ENCODE data around the gene ARHGAP27.
"Not testable (repeated sequence)": the region's sequence is repeated elsewhere in the genome, so short reads cannot be mapped to it uniquely, and the experiment has no call there.

Gene ARHGAP27

DNA sequence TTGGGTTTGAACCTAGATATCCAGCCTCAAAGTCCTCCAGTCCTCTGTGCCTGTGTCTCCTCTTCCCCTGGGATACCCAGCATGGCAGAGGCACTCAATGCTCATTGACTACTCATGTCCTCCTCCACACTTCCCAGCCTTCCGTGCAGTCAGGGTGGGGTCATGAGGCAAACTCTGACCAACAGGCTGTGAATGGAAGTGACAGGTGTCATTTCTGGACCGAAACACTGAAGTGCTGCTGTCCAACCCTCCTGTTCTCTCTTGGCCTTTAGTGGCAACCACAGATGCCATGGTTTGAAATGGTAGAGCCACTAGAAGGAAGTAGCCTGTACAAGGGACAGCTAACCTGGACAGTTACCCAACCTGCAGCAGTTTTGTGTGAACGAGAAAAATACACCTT is 69.2 kb downstream of the ARHGAP27 start:
- ATAC-seq (replicated peaks; ENCODE audit: extremely low read depth, poor library complexity, severe bottlenecking) (no peak), DNase-seq (ENCODE audit: low spot score in 2 of 2) (no peak)
- H3K4me1 Mint-ChIP-seq = no peaks in the 10 kb centered on the region
- no peak overlapping the region for H3K4me3 Mint-ChIP-seq
- H3K27ac Mint-ChIP-seq (ENCODE audit: low read depth) = no peak overlapping the region
- H3K27me3 Mint-ChIP-seq = peaks cover 58% of the 10 kb centered on the region
- H3K9me3 Mint-ChIP-seq = no peaks in the 10 kb centered on the region
- H3K36me3 Mint-ChIP-seq (ENCODE audit: insufficient read depth) = peaks cover 3% of the 10 kb centered on the region

DNA sequence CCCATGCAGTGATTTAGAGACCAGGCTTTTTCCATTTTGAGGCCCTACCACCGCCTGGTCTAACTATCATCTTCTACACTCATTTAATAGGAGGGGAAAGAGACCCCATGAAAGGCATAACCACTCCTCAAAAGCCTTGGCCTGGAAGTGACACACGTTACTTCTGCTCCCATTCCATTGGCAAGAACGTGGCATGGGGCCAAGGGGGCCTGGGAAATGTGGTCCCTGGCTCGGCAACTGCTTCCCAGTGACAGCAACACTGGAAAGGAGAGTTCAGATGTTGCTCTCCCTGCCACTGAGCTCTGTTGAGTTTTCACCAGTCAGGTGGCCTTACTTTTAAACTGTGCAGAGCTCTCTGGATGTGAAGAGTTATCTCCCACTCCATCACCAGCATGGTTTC is 70.7 kb downstream of the ARHGAP27 start:
- H3K27ac Mint-ChIP-seq (ENCODE audit: low read depth) = no peak overlapping the region
- peaks cover 58% of the 10 kb centered on the region for H3K27me3 Mint-ChIP-seq

DNA sequence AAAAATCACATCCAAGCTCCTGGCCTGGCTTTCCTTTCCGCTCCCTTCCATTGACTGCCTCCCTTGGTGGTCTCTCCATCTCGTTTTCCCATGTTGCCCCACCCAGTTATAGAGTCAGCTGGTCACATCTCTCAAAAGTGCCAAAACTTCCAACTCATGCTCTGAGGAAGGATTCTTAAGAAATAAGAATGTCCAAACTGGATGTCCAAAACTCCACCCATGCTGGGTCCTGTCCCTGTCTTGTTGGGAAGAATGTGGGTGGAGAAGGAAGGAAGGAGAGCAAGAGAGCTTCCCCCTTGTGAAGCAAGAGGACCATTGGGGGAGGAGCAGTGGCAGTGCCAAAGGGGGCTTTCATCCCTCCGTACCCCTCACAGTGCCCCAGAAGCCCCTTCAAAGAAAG is 71.2 kb downstream of the ARHGAP27 start:
- no peak overlapping the region for H3K27ac Mint-ChIP-seq (ENCODE audit: low read depth)
- H3K4me3 Mint-ChIP-seq = no peak overlapping the region
- ATAC-seq (replicated peaks; ENCODE audit: extremely low read depth, poor library complexity, severe bottlenecking) (no peak), DNase-seq (ENCODE audit: low spot score in 2 of 2) (no peak)
- H3K27me3 Mint-ChIP-seq = peaks cover 55% of the 10 kb centered on the region
- H3K36me3 Mint-ChIP-seq (ENCODE audit: insufficient read depth) = peaks cover 3% of the 10 kb centered on the region
- H3K4me1 Mint-ChIP-seq = no peaks in the 10 kb centered on the region
- no peaks in the 10 kb centered on the region for H3K9me3 Mint-ChIP-seq

More for the DNA sequence above, 70.7 kb downstream of the ARHGAP27 start:
- H3K4me1 Mint-ChIP-seq = no peaks in the 10 kb centered on the region
- H3K36me3 Mint-ChIP-seq (ENCODE audit: insufficient read depth) = peaks cover 3% of the 10 kb centered on the region
- H3K9me3 Mint-ChIP-seq = no peaks in the 10 kb centered on the region
- ATAC-seq (replicated peaks; ENCODE audit: extremely low read depth, poor library complexity, severe bottlenecking) (no peak), DNase-seq (ENCODE audit: low spot score in 2 of 2) (no peak)
- no peak overlapping the region for H3K4me3 Mint-ChIP-seq

DNA sequence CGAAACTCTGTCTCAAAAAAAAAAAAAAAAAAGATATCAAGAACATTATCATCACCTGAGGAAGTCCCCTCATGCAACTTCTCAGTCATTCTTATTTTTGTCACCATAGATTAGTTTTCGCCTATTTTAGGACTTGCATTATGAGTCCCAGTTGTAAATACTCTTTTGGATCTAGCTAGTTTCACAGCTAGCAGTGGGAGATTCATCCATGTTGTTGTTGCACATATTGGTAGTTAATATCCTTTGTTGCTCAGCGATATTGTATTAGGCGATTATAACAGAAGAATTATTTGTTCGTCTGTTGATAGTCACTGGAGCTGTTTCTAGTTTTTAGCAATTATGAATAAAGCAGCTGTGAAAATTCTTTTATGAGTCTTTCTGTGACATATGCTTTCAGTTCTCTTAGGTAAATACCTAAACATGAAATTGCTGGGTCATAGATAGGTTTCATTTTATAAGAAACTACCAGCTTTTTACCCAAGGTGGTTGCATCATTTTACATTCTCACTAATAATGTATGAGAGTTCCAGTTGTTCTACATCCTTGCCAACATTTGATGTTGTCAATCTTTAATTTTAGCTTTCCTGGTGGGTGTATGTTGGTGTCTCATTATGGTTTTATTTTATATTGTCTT is 75.2 kb downstream of the ARHGAP27 start:
- Mint-ChIP-seq H3K9me3 (no peaks in the 10 kb centered on the region), H3K4me1 (peaks cover 6% of the 10 kb centered on the region), H3K27me3 (peaks cover 22% of the 10 kb centered on the region), H3K4me3 (no peak overlapping the region), H3K36me3 (ENCODE audit: insufficient read depth) (no peaks in the 10 kb centered on the region), H3K27ac (ENCODE audit: low read depth) (no peak overlapping the region)
- no peak for ATAC-seq (replicated peaks; ENCODE audit: extremely low read depth, poor library complexity, severe bottlenecking)
- DNase-seq (ENCODE audit: low spot score in 2 of 2) = no peak

DNA sequence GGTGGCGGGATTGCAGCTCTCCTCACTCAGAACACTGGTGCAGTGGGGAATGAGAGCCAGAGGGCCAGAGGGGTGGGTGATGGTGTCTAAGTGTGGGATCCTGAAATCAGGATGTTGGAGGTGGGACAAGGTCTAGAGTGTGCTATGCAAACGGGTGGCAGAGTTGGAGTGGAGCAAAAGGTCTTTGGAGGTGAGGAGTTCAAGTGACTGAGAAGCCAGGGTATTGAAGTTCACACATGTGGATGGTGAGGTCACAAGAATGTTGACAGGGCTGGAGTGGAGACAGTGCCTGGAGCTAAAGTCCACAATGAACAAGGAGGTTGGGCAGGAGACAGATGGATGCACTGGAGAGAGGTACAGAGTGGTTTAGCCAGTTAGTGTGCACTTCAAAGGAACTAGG is 77.6 kb downstream of the ARHGAP27 start:
- Mint-ChIP-seq H3K4me3 (no peak overlapping the region), H3K27me3 (no peaks in the 10 kb centered on the region), H3K27ac (ENCODE audit: low read depth) (no peak overlapping the region), H3K9me3 (no peaks in the 10 kb centered on the region), H3K36me3 (ENCODE audit: insufficient read depth) (no peaks in the 10 kb centered on the region), H3K4me1 (peaks cover 6% of the 10 kb centered on the region)
- no peak for DNase-seq (ENCODE audit: low spot score in 2 of 2)
- ATAC-seq (replicated peaks; ENCODE audit: extremely low read depth, poor library complexity, severe bottlenecking) = no peak

DNA sequence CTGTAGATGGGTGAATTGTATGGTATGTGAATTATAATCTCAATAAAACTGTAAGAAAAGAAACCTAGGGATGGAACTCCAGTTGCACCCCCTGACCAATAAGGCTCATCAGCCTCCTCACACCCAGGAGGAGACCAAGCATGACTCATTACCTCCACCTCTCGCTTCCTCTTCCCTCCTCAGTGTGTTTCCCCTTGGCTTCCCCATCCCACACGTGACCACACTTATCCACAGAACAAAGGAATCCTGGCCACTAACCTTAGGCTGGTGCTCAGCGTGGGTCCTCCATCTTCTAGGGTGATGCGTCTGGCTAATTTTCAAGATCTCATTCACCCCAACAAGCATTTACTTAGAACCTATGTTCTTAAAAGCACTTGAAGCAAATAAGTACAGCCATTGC is 79.6 kb downstream of the ARHGAP27 start:
- DNase-seq (ENCODE audit: low spot score in 2 of 2) (no peak), ATAC-seq (replicated peaks; ENCODE audit: extremely low read depth, poor library complexity, severe bottlenecking) (no peak)
- Mint-ChIP-seq H3K4me3 (no peak overlapping the region), H3K9me3 (no peaks in the 10 kb centered on the region), H3K27ac (ENCODE audit: low read depth) (peak overlapping the region; percentile 4), H3K36me3 (ENCODE audit: insufficient read depth) (no peaks in the 10 kb centered on the region), H3K27me3 (no peaks in the 10 kb centered on the region), H3K4me1 (peaks cover 6% of the 10 kb centered on the region)

DNA sequence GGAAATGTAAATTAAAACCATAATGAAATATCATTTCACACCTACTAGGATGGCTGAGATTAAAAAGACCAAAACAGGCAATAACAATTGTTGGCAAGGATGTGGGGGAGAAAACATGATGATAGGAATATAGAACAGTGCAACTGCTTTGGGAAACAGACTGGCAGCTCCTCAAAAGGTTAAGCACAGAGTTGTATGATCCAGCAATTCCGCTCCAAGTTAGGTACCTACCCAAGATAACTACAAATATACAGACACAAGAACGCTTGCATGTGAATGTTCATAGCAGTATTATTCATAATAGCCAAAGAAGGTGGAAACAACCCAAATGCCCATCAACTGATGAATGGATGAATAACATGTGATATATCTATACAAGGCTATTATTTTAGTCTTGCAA is 80.8 kb downstream of the ARHGAP27 start:
- no peak overlapping the region for H3K4me3 Mint-ChIP-seq
- H3K4me1 Mint-ChIP-seq = peaks cover 6% of the 10 kb centered on the region
- H3K9me3 Mint-ChIP-seq = no peaks in the 10 kb centered on the region
- ATAC-seq (replicated peaks; ENCODE audit: extremely low read depth, poor library complexity, severe bottlenecking) (no peak), DNase-seq (ENCODE audit: low spot score in 2 of 2) (no peak)
- no peak overlapping the region for H3K27ac Mint-ChIP-seq (ENCODE audit: low read depth)
- H3K27me3 Mint-ChIP-seq = no peaks in the 10 kb centered on the region
- no peaks in the 10 kb centered on the region for H3K36me3 Mint-ChIP-seq (ENCODE audit: insufficient read depth)

DNA sequence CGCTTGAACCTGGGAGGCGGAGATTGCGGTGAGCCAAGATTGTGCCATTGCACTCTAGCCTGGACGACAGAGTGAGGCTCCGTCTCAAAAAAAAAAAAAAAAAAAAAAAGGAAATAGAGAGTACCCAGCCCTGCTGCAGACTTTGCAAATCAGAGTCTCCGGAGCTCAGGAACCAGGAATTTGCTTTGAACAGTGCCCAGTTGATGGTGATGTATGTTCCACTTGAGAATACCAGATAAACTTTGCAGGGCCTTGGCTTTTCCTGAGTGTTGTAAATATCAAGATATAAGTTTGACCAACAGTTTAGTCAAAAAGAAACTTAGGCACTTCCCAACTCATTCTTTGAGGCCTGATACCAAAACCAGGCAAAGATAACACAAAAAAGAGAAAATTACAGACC is 85.2 kb downstream of the ARHGAP27 start:
- H3K27me3 Mint-ChIP-seq = peaks cover 1% of the 10 kb centered on the region
- no peak overlapping the region for H3K27ac Mint-ChIP-seq (ENCODE audit: low read depth)
- no peaks in the 10 kb centered on the region for H3K36me3 Mint-ChIP-seq (ENCODE audit: insufficient read depth)
- ATAC-seq (replicated peaks; ENCODE audit: extremely low read depth, poor library complexity, severe bottlenecking) (no peak), DNase-seq (ENCODE audit: low spot score in 2 of 2) (no peak)
- no peaks in the 10 kb centered on the region for H3K9me3 Mint-ChIP-seq
- no peak overlapping the region for H3K4me3 Mint-ChIP-seq
- H3K4me1 Mint-ChIP-seq = no peaks in the 10 kb centered on the region

DNA sequence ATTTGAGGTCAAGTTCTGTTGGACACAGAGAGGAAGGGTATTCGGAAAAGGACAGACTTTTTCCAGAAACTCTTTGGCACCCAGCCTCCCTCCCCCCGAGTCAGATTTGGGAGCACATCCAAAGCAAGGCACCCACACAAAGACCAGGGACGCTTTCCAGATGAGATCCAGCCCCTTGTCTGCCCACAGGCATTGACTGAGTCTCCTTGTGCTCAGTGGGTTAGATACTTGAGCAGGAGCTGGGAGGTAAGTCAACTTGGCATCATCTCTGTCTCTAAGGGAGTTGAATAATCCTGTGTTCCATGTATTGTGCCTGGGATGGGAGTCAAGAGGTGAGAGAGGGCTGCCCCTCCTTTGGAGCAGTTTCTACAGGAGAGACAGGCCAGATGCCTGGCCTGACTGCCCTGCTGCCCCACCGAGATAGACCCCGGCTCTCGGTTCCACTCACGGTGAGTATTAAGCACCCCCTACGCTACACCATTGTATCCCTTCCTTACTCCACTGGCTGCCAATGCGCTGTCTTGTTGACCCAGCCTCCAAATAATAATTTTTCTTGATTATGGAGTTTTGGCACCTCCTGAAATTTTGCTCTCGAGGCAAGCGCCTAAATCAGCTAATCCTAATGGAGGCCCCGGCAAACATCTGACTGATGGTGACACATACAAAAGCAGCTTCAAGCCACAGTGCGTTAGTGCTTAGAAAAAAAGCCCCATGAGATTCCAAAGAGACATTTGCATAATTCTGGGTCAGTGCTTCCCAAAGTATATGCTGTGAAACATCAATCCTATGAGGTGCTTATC is 86.3 kb downstream of the ARHGAP27 start:
- H3K27ac Mint-ChIP-seq (ENCODE audit: low read depth) = no peak overlapping the region
- no peak for DNase-seq (ENCODE audit: low spot score in 2 of 2)

DNA sequence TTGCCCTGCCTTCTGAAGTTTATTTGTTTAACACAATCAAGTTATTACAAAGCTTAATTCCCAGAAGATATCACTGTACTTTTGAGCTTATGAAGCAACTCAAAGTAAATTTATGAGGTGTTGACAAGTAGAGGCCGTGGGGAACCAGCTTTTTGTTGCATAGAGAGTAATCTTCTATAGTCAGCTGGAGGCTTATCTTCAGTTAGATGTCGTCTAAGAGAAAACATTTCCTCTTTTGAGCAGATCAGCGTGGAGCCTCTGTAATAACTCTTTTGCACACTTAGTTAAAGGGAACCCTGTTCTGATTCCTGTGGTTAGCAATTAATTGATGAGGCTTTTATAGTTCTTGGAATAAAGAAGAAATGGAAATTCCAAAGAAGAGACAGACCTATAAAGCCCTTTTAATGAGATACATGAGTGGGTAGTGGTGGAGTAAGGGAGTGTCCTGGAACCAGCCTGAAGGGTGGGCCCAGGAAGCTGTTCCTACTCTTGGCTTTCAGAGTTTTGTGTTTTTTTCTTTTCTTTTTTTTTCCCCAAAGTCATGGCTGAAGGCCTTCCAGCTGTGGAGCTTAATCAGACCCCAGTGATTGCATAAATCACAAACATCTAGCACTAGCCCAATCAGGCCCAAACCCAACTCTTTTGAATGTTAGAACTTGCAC is 87.0 kb downstream of the ARHGAP27 start:
- ATAC-seq (replicated peaks; ENCODE audit: extremely low read depth, poor library complexity, severe bottlenecking) (no peak), DNase-seq (ENCODE audit: low spot score in 2 of 2) (no peak)
- peaks cover 14% of the 10 kb centered on the region for H3K27me3 Mint-ChIP-seq
- no peaks in the 10 kb centered on the region for H3K4me1 Mint-ChIP-seq
- H3K27ac Mint-ChIP-seq (ENCODE audit: low read depth) = peak overlapping the region; percentile 35
- H3K9me3 Mint-ChIP-seq = no peaks in the 10 kb centered on the region
- no peaks in the 10 kb centered on the region for H3K36me3 Mint-ChIP-seq (ENCODE audit: insufficient read depth)
- no peak overlapping the region for H3K4me3 Mint-ChIP-seq

More for the DNA sequence above, 86.3 kb downstream of the ARHGAP27 start:
- peaks cover 12% of the 10 kb centered on the region for H3K27me3 Mint-ChIP-seq
- H3K4me3 Mint-ChIP-seq = no peak overlapping the region
- no peaks in the 10 kb centered on the region for H3K36me3 Mint-ChIP-seq (ENCODE audit: insufficient read depth)
- no peaks in the 10 kb centered on the region for H3K4me1 Mint-ChIP-seq
- H3K9me3 Mint-ChIP-seq = no peaks in the 10 kb centered on the region
- ATAC-seq (replicated peaks; ENCODE audit: extremely low read depth, poor library complexity, severe bottlenecking) = no peak

DNA sequence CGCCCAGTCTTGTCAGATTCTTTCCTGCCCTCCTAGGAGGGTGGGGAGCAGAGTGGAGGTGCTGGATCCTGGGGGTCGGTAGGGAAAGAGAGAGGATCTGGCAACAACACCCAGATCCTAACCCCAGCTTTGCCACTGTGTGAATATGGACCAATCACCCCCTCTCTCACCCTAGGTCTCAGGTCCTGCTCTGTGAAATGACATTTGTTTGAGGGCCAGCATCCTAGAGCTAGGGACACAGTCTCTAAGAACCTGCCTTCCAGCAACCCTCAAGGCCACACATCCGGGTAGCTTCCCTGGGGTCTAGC is 87.5 kb downstream of the ARHGAP27 start:
- ATAC-seq (replicated peaks; ENCODE audit: extremely low read depth, poor library complexity, severe bottlenecking) = no peak
- DNase-seq (ENCODE audit: low spot score in 2 of 2) = no peak
- no peaks in the 10 kb centered on the region for H3K4me1 Mint-ChIP-seq
- no peaks in the 10 kb centered on the region for H3K9me3 Mint-ChIP-seq
- H3K4me3 Mint-ChIP-seq = no peak overlapping the region
- no peaks in the 10 kb centered on the region for H3K36me3 Mint-ChIP-seq (ENCODE audit: insufficient read depth)
- H3K27ac Mint-ChIP-seq (ENCODE audit: low read depth) = peak overlapping the region; percentile 35
- H3K27me3 Mint-ChIP-seq = peaks cover 14% of the 10 kb centered on the region

DNA sequence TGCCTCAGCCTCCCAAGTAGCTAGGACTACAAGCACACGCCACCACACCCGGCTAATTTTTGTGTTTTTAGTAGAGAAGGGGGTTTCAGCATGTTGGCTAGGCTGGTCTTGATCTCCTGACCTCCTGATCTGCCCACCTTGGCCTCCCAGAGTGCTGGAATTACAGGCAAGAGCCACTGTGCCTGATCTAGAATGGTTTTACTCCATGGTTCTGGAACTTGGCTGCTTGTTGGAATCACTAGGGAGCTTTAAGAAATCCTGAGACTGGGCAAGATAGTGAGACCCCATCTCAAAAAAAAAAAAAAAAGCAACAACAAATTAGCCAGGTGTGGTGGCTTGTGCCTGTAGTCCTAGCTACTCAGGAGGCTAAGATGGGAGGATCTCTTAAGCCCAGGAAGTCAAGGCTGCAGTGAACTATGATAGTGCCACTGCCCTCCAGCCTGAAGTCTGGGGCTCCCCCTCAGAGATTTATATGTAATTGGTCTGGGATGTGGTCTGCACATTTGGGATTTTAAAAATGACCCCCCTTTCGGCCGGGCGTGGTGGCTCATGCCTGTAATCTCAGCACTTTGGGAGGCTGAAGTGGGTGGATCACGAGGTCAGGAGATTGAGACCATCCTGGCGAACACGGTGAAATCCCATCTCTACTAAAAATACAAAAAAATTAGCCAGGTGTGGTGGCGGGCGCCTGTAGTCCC is 88.6 kb downstream of the ARHGAP27 start:
- H3K27ac Mint-ChIP-seq (ENCODE audit: low read depth); H3K36me3 Mint-ChIP-seq (ENCODE audit: insufficient read depth): not testable (repeated sequence)
- H3K27me3 Mint-ChIP-seq = peaks cover 14% of the 10 kb centered on the region

More for the DNA sequence above, 88.6 kb downstream of the ARHGAP27 start:
- not testable (repeated sequence) for H3K4me3 Mint-ChIP-seq; H3K4me1 Mint-ChIP-seq; H3K9me3 Mint-ChIP-seq; DNase-seq (ENCODE audit: low spot score in 2 of 2); ATAC-seq (replicated peaks; ENCODE audit: extremely low read depth, poor library complexity, severe bottlenecking)

Measured in central memory CD8-positive, alpha-beta T cell (primary cell).